ENCODE results near the gene HES1.

Gene HES1

DNA sequence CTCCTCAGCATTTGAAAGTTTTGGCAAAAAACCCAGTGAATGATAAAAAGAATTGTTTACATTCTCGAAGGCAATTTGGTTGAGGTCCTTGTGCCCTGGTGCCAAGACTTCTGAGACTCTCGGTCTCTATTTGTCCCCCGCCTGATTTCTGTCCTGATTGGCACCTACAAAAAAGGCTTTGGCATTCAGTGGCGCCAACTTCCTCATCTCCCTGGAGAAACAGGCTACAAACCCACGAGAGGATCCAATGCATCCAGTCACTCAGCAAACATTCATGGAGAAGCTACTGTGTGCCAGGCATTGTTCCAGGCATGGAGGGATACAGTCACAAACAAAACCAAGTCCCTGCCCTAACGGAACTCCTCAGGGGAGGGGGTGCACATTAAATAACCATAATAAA is 42.7 kb downstream of the HES1 start:
- Histone ChIP-seq H3K27me3 (no peaks in the 10 kb centered on the region), H3K4me3 (ENCODE audit: low read depth in 1 of 2, low read length in 1 of 2) (no peak overlapping the region), H3K9me3 (no peaks in the 10 kb centered on the region), H3K36me3 (no peaks in the 10 kb centered on the region), H3K27ac (no peak overlapping the region), H3K4me1 (ENCODE audit: control insufficient read depth in 1 of 2, insufficient read depth in 1 of 2, low read depth in 1 of 2, low read length in 1 of 2) (peaks cover 0 to 9% of the 10 kb centered on the region in 2 experiments)
- TF ChIP-seq, protein P1, sequence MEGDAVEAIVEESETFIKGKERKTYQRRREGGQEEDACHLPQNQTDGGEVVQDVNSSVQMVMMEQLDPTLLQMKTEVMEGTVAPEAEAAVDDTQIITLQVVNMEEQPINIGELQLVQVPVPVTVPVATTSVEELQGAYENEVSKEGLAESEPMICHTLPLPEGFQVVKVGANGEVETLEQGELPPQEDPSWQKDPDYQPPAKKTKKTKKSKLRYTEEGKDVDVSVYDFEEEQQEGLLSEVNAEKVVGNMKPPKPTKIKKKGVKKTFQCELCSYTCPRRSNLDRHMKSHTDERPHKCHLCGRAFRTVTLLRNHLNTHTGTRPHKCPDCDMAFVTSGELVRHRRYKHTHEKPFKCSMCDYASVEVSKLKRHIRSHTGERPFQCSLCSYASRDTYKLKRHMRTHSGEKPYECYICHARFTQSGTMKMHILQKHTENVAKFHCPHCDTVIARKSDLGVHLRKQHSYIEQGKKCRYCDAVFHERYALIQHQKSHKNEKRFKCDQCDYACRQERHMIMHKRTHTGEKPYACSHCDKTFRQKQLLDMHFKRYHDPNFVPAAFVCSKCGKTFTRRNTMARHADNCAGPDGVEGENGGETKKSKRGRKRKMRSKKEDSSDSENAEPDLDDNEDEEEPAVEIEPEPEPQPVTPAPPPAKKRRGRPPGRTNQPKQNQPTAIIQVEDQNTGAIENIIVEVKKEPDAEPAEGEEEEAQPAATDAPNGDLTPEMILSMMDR (IDR thresholded peaks at IDR 0.05), result no peak

DNA sequence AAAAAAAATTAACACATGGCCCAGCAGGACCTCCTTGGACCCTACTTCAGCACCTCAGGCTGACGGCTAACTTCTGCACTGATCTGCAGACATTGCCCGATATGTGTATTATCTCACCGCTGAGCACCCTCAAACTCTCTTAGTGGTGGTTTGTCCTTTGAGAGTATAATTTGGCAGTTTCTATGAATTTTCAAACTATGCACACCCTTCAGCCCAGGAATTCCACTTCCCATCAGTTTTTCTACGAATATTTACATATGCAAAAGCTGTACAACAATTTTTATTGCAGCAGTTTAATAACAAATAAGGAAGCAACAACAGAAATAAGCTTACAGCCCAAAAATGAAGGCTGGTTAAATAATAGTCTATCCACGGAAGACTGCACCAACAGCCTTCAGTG is 44.6 kb downstream of the HES1 start:
- H3K27me3 ChIP-seq, result no peaks in the 10 kb centered on the region
- no peaks in the 10 kb centered on the region for H3K36me3 ChIP-seq
- peaks cover 0 to 9% of the 10 kb centered on the region in 2 experiments for H3K4me1 ChIP-seq (ENCODE audit: control insufficient read depth in 1 of 2, insufficient read depth in 1 of 2, low read depth in 1 of 2, low read length in 1 of 2)
- TF ChIP-seq, protein P1 (IDR thresholded peaks at IDR 0.05), result no peak
- no peak overlapping the region for H3K4me3 ChIP-seq (ENCODE audit: low read depth in 1 of 2, low read length in 1 of 2)
- no peaks in the 10 kb centered on the region for H3K9me3 ChIP-seq
- H3K27ac ChIP-seq, result no peak overlapping the region

DNA sequence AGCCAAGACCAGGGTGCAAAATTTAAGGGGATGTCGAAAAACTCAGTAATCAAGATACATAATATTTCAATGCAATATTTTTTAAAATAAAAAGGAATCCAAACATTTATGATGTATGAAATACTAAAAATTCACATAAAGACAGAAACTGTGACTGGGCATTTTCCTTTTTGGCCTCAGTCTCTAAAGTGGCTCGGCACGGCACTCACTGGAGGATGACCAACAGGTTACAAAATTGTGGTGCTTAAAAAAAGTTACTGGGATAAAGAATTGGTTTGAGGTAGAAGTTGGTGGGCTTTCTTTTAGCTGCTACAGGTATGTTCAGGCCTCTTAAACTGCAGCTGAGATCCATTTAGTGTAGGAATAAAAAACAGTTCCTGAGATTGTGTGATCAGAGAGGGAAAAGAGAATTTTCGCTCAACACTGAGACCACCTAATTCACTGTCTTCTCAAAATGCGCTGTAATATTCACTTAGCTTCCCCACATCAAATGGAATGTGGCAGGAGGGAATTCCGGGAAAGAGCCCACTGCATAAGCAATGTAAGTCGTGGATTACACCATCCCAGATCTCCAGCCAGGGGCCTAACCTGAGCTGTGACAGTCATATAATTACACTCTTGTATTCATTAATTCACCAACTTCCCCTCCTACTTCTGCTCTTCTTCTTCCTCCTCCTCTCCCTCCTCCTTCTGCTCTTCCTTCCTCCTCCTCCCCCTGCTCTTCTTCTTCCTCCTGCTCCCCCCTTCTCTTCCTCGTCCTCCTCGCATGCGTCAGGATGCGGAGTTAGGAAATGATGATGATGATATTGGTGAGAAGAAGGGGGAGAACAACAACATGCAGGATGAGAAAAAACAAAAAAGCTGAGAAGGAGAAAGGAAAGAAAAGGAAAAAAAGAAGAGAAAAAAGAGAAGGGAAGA is 45.9 kb downstream of the HES1 start:
- Histone ChIP-seq H3K36me3 (no peaks in the 10 kb centered on the region), H3K9me3 (no peaks in the 10 kb centered on the region), H3K4me1 (ENCODE audit: control insufficient read depth in 1 of 2, insufficient read depth in 1 of 2, low read depth in 1 of 2, low read length in 1 of 2) (peaks cover 0 to 9% of the 10 kb centered on the region in 2 experiments), H3K4me3 (ENCODE audit: low read depth in 1 of 2, low read length in 1 of 2) (no peak overlapping the region), H3K27ac (no peak overlapping the region), H3K27me3 (no peaks in the 10 kb centered on the region)
- TF ChIP-seq, protein P1 (IDR thresholded peaks at IDR 0.05), result no peak

DNA sequence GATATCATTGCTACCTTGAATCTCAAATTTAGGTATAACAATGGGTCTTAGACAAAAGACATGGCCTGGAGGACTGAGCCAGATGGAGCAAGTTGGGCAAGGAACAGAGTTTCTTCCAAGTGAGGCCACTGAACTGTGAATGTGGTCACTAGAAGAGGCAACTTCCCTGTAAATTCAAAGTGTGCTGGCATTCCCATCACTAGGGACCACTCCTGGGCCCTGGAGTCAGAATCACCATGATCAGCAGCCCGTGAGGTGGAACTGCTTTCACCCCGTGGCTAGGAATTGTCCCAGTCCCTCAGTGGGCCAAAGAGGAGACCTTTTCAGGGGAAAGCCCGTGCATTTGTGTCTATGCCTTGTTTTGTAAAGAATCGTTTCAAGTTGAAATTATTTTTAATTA is 47.3 kb downstream of the HES1 start:
- TF ChIP-seq, protein P1 (IDR thresholded peaks at IDR 0.05), result no peak
- H3K27ac ChIP-seq, result no peak overlapping the region
- H3K27me3 ChIP-seq, result no peaks in the 10 kb centered on the region

DNA sequence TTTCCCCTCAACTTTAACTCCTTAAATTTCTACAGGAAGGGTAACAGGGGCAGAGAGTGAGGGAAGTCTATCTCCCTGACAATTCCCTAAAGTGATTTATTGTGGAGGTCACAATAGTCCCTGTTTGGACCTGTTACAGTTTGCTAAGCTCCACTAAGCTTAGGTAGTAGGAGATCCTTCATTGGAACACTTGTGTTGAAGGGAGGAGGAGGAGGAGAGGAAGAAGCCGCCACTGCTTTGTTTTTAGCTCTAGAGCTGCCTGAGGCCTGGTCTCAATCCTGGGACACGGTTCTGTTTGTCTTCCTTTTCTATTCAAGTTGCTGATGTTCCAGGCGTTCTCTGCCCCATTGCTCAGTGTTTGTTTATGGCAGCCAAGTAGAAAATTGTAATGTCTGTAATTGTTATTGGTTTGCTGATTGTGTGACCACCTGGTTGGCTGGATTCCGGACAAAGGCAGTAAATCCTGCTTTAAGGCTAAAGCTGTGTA is 48.4 kb downstream of the HES1 start:
- no peak overlapping the region for H3K27ac ChIP-seq
- H3K36me3 ChIP-seq, result no peaks in the 10 kb centered on the region
- TF ChIP-seq, protein P1 (IDR thresholded peaks at IDR 0.05), result no peak
- no peaks in the 10 kb centered on the region for H3K27me3 ChIP-seq
- no peaks in the 10 kb centered on the region for H3K9me3 ChIP-seq
- peaks cover 0 to 9% of the 10 kb centered on the region in 2 experiments for H3K4me1 ChIP-seq (ENCODE audit: control insufficient read depth in 1 of 2, insufficient read depth in 1 of 2, low read depth in 1 of 2, low read length in 1 of 2)
- H3K4me3 ChIP-seq (ENCODE audit: low read depth in 1 of 2, low read length in 1 of 2), result no peak overlapping the region

More for the DNA sequence above, 47.3 kb downstream of the HES1 start:
- Histone ChIP-seq H3K4me1 (ENCODE audit: control insufficient read depth in 1 of 2, insufficient read depth in 1 of 2, low read depth in 1 of 2, low read length in 1 of 2) (peaks cover 0 to 9% of the 10 kb centered on the region in 2 experiments), H3K9me3 (no peaks in the 10 kb centered on the region), H3K4me3 (ENCODE audit: low read depth in 1 of 2, low read length in 1 of 2) (no peak overlapping the region), H3K36me3 (no peaks in the 10 kb centered on the region)

Measured in neutrophil (primary cell).